ENCODE data around the gene ORM1.
"Not testable (repeated sequence)": the region's sequence is repeated elsewhere in the genome, so short reads cannot be mapped to it uniquely, and the experiment has no call there.

ORM1 gene

DNA sequence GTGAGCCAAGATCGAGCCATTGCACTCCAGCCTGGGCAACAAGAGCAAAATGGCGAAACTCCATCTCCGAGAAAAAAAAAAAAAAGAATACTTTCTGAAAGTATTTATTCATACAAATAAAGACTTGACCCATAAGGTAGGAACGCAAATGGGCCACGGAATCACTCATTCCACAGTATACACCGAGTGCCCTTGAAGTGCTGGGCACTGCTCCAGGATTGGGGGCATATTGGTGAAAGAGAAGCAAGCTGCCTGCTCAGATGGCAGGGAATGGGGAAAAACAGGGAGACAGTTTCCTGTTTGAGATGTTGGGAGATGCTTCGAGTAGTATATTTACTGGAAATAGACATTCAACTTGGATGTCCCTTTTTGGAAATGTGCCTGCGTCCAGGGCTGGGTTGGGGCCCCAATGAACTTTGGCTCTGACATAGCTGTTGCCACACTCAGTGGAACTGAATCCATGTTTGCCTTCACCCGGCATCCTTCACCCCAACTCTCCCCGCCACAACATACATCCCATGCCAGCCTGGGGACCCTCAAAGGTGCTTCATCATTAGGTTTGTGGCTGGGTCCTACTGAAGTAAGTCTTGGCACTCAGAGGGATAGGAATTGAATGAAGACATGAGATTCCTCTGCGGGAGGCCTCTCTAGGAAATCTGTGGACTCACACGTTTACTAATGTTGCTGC, 6.2 kb downstream of the ORM1 start:
- not testable (repeated sequence) for DNase-seq

DNA sequence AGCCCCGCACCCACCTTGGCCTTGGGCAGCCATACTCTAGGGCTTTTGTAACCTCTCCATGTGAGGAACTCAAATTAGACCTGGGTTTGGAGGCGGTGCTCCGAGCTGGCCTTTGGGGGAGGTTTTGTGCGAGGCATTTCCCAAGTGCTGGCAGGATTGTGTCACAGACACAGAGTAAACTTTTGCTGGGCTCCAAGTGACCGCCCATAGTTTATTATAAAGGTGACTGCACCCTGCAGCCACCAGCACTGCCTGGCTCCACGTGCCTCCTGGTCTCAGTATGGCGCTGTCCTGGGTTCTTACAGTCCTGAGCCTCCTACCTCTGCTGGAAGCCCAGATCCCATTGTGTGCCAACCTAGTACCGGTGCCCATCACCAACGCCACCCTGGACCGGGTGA, 6.7 kb downstream of the ORM1 start, which contains the start of gene ORM2:
TSS of gene ORM2 (plus strand) at position 245 of the 398 bp plus-strand sequence. CDS start at position 281, 36 bp downstream.
- not testable (repeated sequence) for DNase-seq

DNA sequence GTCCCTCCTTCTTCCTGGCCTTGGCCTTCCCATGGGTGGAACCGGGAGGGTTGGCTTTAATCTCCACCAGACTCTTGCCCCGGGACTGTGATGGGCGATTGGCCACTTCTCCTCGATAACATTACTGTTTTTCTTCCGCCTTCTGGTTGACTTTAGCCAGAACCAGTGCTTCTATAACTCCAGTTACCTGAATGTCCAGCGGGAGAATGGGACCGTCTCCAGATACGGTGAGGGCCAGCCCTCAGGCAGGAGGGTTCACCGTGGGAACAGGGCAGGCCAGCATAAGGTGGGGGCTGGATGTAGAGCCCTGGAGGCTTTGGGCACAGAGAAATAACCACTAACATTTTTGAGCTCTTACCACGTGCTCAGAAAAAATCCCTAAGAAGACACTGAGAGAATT, 7.7 kb downstream of the ORM1 start:
- DNase-seq: no peak

DNA sequence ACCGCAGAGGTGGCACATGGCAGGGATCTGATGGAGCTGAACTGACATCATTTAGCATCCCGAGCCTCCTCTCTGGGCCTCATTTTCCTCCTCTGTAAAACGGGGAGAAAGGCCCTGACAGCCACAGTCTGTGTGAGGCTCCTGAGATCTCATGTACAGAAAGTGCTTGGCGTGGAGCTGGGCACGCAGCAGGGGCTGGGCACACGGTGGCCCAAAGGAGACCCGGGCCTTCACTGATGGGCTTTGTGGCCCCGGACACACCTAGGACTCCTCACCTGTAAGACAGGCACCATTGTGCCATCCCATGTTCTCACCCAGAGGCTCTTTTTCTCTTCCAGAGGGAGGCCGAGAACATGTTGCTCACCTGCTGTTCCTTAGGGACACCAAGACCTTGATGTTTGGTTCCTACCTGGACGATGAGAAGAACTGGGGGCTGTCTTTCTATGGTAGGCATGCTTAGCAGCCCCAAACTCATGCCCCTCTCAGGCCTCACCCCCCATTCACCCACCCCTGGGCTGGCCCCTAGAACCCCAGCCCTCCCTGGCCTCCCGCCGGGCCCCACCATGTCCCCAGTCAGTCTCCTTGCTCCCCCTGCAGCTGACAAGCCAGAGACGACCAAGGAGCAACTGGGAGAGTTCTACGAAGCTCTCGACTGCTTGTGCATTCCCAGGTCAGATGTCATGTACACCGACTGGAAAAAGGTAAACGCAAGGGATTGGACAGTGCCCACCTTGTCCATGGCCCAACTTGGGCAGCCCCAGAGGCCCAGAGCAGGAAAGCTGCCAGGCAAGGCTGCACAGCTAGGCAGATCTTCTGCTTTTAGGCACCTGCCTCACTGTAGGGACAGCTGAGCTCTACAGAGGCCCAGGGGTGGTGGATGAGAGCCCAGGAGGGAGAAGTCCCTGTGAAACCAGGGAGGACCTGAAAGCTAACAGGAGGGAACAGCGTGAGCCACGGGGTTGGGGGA, 8.6 kb downstream of the ORM1 start:
- not testable (repeated sequence) for DNase-seq

DNA sequence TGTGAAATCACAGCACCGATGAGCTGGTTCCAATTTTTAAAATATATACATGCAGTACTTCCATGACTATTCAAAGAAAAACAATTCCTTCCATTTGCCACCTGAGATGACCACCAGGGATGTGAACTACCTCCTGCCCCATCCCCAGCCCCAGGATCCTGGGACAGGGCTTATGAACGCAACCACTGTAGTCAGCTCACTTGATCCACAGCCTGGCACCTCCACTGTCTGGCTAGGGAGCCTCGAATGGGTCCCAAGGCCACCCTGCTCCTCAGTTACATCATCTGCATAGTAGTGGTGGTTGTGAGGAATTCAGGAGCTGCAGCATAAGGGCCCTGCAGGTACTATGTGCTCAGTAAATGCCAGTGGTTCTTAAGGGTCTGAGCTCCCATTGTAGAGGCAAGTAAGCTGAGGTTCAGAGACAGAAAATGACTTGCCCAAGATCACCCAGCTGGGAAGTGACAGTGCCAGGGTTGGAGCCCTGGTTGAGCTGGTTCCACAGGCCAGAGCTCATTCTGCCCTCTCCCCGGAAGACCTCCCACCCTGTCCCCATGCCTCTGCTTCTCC, 9.7 kb downstream of the ORM1 start:
- not testable (repeated sequence) for DNase-seq

DNA sequence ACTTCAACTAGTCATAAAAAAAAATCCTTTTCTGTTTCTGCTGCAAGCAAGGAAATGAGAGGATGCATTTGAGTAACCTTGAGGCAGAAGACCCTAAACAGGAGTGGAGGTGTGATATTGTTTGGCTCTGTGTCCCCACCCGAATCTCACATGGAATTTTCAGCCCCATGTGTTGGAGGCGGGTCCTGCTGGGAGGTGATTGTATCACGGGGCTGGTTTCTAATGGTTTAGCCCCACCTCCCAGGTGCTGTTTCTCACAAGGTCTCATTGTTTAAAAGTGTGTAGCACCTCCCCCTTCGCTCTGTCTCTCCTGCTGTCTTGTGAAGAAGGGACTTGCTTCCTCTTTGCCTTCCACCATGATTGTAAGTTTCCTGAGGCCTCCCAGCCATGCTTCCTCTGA, 10.8 kb downstream of the ORM1 start:
- DNase-seq: not testable (repeated sequence)

DNA sequence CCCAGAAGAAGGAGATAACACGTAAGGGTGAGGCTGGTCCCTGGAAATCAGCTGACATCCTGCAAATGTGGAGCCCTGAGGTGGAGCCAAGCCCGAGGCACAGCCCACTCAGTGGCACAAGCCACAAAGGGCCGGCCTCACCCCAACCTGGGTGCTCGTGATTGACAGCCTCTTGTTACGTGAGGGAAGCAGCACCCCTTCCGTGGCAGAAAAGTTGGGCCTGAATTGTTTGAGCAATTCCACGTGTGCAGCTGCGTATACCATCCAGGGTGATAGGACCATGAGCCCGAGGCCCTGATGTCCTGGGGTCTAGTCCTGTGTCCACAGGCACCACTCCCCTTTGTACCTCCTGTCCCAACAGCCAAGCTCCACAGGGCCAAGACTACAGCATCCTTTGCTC, 11.6 kb downstream of the ORM1 start:
- DNase-seq: no peak

DNA sequence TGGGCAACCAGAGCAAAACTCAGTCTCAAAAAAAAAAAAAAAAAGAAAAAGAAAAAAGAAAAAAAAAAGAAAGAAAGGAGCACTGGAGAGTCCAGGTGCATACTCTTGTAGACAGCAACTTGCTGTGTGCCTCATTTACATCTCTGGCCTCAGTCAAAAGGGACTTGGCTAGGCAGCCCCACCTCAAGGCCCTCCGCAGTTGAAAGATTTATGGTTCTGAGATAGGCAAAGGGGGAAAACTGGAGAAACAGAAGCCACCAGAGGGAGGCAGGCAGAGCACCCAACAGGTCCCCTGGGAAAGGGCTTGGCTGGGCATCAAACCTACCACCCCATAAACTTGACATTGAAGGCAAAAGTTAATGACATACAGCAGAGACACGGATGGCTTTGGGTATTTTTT, 12.8 kb downstream of the ORM1 start:
- DNase-seq: no peak

DNA sequence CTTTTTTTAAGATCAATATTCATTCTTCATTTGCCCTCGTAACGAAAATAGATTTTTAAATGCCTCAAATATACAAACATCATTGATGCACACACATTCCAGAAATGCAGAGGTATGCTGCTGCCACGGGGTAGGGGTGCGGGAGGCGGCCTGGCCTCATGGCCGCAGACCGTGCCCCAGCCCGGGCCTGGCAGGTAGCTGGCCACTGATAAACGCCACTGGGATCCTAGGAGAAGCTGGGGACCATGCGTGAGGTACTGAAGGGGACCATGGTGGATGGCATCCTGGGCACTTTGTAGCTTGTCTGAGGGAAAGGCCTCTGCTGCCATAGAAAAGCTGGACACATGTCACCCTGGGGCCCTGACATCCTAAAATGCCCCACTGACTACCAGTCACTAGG, 13.3 kb downstream of the ORM1 start:
- no peak for DNase-seq

DNA sequence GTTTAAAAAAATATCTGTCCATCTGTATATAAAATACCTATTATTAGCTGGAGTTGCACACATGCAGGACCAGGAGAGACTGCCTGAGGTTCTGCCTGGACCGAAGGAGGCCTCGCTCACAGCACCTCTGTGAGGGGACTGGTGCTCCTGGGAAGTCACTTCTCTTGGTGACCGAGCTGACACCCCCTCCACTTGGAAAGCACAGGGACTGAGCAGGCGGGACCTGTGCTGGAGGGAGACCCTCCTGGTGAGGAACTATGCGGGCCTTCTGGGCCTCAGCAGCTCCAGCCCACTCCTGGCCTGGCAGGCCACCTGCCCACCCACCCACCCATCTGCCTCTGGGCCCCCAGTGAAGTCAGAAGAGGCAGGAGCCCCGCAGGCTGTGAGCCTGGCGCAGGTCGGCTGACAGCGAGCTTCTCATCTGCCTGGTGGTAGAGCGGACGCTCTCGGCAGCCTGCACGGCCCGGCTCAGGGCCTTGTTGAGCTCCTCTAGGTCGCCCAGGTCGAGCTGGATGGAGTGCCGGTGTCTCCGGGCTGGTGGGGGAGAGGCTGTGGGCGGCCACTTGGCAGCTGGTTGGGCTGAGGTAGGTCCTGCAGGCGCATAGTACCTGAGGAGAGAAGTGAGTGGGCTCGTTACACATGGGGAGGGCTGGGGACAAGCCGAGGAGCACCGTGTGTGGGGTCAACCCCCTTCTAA, 13.9 kb downstream of the ORM1 start:
- no peak for DNase-seq

DNA sequence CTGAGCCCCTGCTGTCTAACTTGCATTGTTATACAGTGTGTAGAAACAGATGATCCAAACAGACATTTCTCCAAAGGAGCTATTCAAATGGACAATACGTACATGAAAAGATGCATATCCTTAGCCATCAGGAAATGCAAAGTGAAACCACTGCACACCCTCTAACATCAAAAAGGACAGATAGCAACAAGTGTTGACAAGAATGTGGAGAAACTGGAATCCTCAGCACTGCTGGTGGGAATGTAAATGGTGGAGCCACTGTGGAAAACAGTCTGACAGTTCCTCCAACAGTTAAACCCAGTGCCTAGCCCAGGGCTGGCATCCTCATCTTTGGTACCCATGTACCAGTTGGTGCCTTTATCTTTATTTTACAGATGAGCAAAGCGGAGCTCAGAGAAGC, 15.3 kb downstream of the ORM1 start:
- no peak for DNase-seq

DNA sequence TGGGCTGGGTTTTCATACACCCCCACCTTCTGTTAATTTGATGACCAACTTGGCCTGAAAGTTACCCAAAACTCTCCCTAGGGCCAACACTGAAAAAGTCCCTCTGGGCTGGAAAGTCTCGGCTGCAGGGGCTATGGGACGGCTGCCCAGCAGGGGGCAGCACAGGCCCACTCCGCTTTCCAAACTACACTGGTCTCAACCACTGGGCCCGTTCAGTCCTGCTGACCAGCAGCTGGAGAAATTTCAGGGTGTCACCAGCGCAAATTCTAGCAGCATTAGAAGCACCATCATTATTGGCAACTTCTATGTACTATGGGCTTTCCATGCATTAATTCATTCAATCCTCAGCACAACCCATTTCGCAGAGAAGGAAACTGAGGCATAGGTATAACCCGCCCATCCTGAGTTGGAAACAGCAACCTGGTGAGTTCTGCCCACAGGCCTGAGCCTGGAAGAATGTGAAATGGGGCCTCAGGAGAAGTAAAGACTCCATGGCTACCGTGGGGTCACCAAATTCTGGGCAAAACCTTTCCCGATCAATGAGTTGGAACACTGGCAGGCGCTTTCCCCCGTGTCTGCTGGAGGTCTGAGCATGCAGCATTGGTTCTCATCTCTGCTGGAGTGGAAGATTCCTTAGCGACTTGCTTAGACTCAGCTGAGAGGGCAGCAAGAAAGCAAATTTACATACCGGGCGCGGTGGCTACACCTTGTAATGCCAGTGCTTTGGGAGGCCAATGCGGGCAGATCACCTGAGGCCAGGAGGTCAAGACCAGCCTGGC, 16.4 kb downstream of the ORM1 start:
- DNase-seq: no peak

DNA sequence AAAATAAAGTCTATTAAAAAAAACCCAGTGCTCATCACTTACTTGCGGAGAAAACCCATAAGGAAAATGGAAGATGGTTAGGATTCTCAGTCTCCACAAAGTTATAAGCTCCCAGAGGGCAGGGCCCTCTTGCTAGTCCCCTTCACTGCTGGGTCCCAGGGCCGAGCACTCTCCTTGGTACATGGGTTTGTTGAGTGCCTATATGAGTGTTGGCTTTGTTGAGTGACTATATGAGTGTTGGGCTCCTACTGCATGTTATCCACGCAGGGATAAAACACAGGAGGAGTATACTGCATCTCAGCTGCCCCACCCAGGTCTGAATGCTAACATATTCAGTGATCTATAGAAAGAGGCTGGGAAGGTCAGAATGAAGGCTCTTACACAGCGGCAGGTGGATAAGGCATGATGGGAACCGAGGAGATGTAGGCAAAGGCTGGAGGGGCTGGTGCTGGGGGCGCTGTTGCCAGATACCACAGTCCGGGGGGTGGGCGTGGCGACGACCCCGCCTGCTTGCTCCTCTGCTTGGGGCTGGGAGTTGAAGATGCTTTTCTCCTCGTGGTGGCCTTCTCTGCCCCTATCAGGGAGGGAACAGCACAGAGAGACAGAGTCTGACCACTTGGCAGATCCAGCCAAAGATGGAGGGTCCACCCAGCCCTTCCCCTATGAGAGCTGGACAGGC, 18.4 kb downstream of the ORM1 start:
- no peak for DNase-seq

DNA sequence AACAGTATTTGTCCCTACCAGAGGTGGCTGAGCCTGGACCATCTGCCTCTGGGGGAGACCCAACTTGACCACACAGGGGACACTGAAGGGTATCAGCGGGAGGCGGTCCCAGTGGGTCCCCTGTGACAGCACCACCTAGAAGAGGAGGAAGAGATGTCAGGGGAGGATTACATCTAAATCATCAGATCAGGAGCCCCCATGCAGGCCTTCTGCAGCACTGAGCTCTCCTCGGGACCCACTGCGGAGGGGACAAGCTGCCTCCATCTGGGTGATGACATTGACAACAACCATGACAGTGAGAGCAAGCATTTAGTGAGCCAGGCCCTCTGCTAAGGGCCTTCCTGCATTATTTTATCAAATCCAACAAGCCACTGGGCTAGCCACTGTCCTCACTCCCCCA, 19.1 kb downstream of the ORM1 start:
- no peak for DNase-seq

DNA sequence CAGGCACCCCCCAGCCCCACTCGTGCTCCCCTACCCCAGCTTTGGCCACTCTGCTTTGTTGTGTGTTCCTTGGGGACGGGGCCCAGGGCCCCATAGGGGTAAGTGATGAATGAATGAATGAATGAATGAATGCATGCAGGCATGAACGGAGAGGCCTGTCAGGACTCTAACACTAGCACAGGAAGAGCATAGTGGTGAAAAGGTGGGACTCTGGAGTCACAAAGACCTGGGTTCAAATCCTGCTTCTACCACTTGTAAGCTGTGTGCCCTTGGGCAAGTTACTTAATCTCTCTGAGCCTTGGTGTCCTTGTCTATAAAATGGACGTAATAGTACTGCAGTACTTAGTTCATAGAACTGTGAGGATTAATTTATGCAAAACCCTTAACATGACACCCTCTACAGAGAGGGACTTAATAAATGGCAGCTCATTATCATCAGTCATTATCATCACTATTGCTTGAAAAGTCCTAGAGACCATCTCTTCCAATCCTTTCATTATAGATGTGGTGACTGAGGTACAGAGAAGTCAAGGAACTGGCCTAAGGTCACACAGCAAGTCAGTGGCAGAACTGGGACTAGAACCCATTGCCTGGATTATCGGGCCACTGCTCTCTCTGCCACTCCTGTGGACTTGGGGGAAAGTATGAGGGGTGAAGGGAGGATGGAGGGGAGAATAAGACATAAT, 20.0 kb downstream of the ORM1 start:
- DNase-seq: no peak

DNA sequence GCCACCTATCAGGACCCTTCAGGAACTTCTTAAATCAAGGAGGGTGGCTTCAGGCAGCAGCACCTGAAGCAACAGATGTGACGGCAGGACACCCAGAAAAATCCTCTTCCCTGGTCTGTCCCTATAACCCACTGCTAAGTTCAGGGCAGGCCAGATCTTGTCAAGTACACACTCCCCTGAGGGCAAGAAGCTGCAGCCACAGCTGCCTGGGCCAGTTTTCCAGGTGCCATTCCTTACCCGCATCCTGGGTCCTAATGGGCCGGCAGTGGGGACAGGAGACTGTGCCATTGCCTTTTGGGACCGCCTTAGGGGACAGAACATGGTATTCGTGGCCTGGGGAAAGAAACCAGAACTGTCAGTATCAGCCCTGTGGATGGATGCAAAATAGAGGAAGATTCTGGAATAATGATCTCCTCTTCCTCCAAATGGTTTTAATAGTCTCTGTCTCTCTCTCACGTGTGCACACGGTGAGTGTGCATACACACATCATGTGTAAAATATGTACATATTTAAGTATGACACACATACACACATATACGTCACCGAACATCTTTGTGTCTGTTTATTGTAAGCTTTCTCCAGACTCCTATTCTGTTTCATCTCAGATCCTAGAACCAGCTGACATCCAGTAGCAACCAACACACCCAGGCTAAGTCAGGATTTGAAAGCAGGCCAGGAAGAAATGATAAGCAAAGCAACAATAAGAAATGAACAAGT, 20.7 kb downstream of the ORM1 start:
- no peak for DNase-seq

DNA sequence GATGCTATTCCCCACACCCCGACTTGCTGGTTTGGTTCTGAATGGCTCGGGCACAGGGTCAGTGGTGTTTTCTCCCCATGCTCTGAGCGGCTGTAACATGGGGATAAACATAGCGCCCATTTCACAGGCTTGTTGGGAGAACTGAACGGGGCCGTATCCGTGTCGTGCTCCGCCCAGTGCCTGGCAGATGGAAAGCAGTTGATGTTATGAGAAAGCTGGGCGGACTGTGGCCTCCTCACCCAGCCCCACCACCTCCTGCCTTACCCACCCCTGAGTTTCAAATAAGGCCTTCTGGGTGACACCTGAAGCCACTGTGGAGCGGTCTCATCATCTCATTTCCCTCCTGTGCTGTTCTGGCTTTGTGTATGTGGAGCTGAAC, 21.3 kb downstream of the ORM1 start:
- no peak for DNase-seq

DNA sequence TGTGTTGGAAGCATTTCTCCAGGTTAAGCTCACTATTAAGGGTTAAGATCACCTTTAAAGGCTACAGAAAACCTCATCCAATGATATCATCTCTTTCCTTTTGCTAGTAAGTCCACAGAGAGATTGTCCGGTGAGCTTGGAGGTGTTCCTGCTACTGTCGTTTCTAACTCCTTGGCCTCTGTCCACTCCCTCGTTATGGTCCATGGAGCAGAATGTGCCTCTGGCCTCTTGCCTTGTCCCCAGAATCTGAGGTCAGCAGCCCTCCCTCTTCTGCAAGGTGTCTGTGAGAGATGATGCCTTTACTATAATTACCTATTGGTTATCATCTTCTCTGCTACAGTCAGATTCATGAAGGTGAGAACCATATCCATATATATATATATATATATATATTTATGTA, 21.8 kb downstream of the ORM1 start:
- no peak for DNase-seq

DNA sequence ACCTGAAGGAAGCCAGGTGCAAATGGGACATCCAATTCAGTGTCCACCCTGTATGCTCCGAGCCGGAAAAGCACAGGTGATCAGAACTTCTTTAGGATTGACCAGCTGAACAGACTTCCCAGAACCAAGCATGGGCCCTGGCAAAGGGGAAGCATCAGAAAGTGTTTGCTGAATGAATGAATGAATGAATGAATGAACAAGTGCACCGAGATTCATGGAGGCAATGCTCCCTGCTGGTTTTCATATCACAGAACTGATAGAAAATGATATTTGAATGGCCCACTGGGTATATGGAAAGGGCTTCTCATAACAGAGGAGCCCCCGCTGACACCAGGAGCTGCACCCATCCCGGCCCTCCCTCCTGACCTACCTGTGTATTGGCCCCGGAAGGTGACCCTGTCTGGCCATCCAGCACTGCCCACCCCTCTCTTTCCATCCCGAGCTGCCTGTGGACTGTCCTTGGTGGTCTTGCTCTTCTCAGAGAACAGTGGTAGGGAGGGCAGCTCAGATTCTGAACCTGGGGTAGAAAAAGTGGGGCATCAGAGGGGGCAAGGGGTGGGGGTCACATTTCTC, 22.7 kb downstream of the ORM1 start:
- no peak for DNase-seq

DNA sequence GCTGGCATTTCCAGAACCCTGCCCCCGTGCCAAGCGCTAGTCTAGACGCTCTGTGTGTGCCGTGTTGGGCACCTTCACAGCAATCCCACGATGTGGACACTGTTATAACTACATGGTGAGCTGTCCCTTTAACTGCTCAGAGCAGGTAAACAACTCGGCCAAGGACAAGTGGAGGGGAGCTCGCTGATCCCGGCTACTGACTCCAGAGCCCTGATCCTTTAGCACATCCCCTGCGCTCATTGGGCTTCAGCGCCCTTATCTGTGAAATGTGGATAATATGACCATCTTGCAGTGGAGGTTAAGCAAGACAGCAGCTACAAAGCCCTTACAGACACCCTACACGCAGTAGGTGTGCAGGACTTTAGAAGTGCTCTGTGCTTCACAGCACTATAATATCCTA, 23.2 kb downstream of the ORM1 start:
- DNase-seq: no peak

Data from NK-92 treated with Interleukin-12 subunit alpha and Interleukin-12 subunit beta, amount 100 ng/mL, for 24 hours (cell line).